Measurements from ENCODE around the gene MKI67. TPM values are rescaled to one million over a fixed set of nuclear protein-coding genes. Genes with fewer than 3 reads are reported as not detected.
"Not testable (repeated sequence)": the region's sequence is repeated elsewhere in the genome, so short reads cannot be mapped to it uniquely, and the experiment has no call there.

The MKI67 gene
- total and polyA plus RNA-seq, 2 donors (not counting 3 experiments of a cell fraction or from before 2014, with no cell fraction given): 16.2 to 125 TPM

DNA sequence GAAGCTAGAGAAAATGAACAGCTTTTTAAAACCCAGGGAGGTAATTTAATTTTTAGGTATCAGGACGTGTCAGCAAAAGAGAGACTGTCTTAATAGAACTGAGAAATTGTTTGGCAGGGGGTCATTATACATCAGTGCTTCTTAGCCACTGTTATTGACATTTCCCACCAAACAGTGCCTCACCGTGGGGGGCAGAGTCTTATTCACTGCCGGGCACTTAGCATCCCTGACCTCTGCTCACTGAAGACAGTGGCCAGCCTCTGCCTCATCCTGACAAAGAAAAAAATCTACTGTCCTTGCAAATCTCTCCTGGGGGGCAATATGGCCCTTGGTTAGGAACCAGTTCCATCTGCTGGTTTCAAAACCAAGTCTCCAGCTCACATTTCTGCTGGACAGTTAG lies 14.2 kb upstream of the MKI67 start:
- intact Hi-C loops (cut with micrococcal nuclease) (no loop called here), dilution Hi-C loops (cut with MboI; ENCODE audit: extremely low pct_ligation_motif_present, low sequenced_read_pairs) (no loop called here)
- H3K4me2 ChIP-seq (ENCODE audit: insufficient read depth, low read length): no peak overlapping the region
- H3K4me3 ChIP-seq (replicated peaks in 1 of 3; ENCODE audit: insufficient read depth in 1 of 3, low read depth in 1 of 3, low read length in 3 of 3): no peak overlapping the region
- no peaks in the 10 kb centered on the region for H4K20me1 ChIP-seq (replicated peaks; ENCODE audit: control insufficient read depth, extremely low read depth, insufficient read depth, low read length)
- no peaks in the 10 kb centered on the region for H3K79me2 ChIP-seq (ENCODE audit: control insufficient read depth, insufficient read depth, low read length)
- TF ChIP-seq MYC (IDR thresholded peaks at IDR 0.05; ENCODE audit: low read depth, low read length) (no peak), FOS (IDR thresholded peaks at IDR 0.05; ENCODE audit: borderline replicate concordance, insufficient read depth, low read length) (no peak), POLR2A (IDR thresholded peaks at IDR 0.05; ENCODE audit: low read depth, low read length) (no peak), JUN (IDR thresholded peaks at IDR 0.05; ENCODE audit: borderline replicate concordance, insufficient read depth, insufficient read length, low read depth) (no peak), POLR2AphosphoS5 (IDR thresholded peaks at IDR 0.05; ENCODE audit: insufficient read depth, low read depth, low read length) (no peak), GATA2 (IDR thresholded peaks at IDR 0.05; ENCODE audit: insufficient read depth, insufficient read length, low read depth, low read length) (no peak), MAX (IDR thresholded peaks at IDR 0.05; ENCODE audit: insufficient read depth, insufficient read length) (no peak), CTCF (IDR thresholded peaks at IDR 0.05; ENCODE audit: extremely low read depth in 1 of 2, insufficient read depth in 1 of 2, low read depth in 1 of 2, low read length in 2 of 2) (no peak), EZH2 (IDR thresholded peaks at IDR 0.05; ENCODE audit: borderline replicate concordance, low read depth, low read length, severe bottlenecking) (no peak)
- no peaks in the 10 kb centered on the region for H3K4me1 ChIP-seq (ENCODE audit: control insufficient read depth, extremely low read depth, insufficient read depth, low read length)
- H3K27ac ChIP-seq (ENCODE audit: insufficient read depth, low read depth, low read length): no peak overlapping the region
- ChIA-PET POLR2A (no interaction called here), CTCF (interaction anchor here (0.6 kb wide), 1 partner anchor 71 kb away, joined by 3 read pairs; no protein-coding TSS in a partner anchor)
- H3K27me3 ChIP-seq (ENCODE audit: control insufficient read depth in 2 of 2, insufficient read depth in 2 of 2, low read length in 2 of 2): peaks cover 2% of the 10 kb centered on the region in 2 experiments
- no peaks in the 10 kb centered on the region for H3K9me1 ChIP-seq (replicated peaks; ENCODE audit: control insufficient read depth, extremely low read depth, insufficient read depth, low read length)
- FAIRE-seq (no peak), DNase-seq (ENCODE audit: low read depth, low spot score) (no peak)
- no peaks in the 10 kb centered on the region for H3K9me3 ChIP-seq (replicated peaks; ENCODE audit: control insufficient read depth, insufficient read depth, low read length)
- H3K9ac ChIP-seq (replicated peaks; ENCODE audit: extremely low read depth, insufficient read depth, low read length): no peak overlapping the region
- no peaks in the 10 kb centered on the region for H3K36me3 ChIP-seq (ENCODE audit: control insufficient read depth in 2 of 2, extremely low read depth in 1 of 2, insufficient read depth in 2 of 2, low read length in 2 of 2)
- H2AFZ ChIP-seq (ENCODE audit: low read depth, low read length): no peak overlapping the region
- BruUV-seq (replicated peaks): no TSS peak

DNA sequence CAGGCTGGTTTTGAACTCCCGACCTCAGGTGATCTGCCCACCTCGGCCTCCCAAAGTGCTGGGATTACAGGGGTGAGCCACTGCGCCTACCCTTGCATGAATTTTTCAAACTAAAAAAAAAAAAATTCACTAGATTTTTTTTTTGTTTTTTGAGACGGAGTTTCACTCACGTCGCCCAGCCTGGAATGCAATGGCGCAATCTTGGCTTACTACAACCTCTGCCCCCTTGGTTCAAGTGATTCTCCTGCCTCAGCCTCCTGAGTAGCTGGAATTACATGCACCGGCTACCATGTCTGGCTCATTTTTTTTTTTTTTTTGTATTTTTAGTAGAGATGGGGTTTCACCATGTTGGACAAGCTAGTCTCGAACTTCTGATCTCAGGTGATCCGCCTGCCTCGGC lies 12.2 kb upstream of the MKI67 start:
- BruUV-seq (replicated peaks); H3K9me1 ChIP-seq (replicated peaks; ENCODE audit: control insufficient read depth, extremely low read depth, insufficient read depth, low read length); dilution Hi-C loops (cut with MboI; ENCODE audit: extremely low pct_ligation_motif_present, low sequenced_read_pairs); H3K4me3 ChIP-seq (replicated peaks in 1 of 3; ENCODE audit: insufficient read depth in 1 of 3, low read depth in 1 of 3, low read length in 3 of 3); H3K4me1 ChIP-seq (ENCODE audit: control insufficient read depth, extremely low read depth, insufficient read depth, low read length); POLR2A ChIA-PET; H4K20me1 ChIP-seq (replicated peaks; ENCODE audit: control insufficient read depth, extremely low read depth, insufficient read depth, low read length); H3K9me3 ChIP-seq (replicated peaks; ENCODE audit: control insufficient read depth, insufficient read depth, low read length); H3K9ac ChIP-seq (replicated peaks; ENCODE audit: extremely low read depth, insufficient read depth, low read length); DNase-seq (ENCODE audit: low read depth, low spot score); H3K4me2 ChIP-seq (ENCODE audit: insufficient read depth, low read length); FAIRE-seq; H3K27ac ChIP-seq (ENCODE audit: insufficient read depth, low read depth, low read length); H3K36me3 ChIP-seq (ENCODE audit: control insufficient read depth in 2 of 2, extremely low read depth in 1 of 2, insufficient read depth in 2 of 2, low read length in 2 of 2); H3K79me2 ChIP-seq (ENCODE audit: control insufficient read depth, insufficient read depth, low read length); H2AFZ ChIP-seq (ENCODE audit: low read depth, low read length); H3K27me3 ChIP-seq (ENCODE audit: control insufficient read depth in 2 of 2, insufficient read depth in 2 of 2, low read length in 2 of 2); intact Hi-C loops (cut with micrococcal nuclease): not testable (repeated sequence)
- CTCF ChIA-PET: interaction anchor here (0.7 to 1.1 kb wide), 3 partner anchors 8 to 14 kb away, joined by 3 read pairs; no protein-coding TSS in a partner anchor
